Keratinocyte (primary cell): ENCODE results near the gene CCDC85B. TPM values are rescaled to one million over a fixed set of nuclear protein-coding genes. Genes with fewer than 3 reads are reported as not detected.

ENCODE experiments used
- DNase-seq: peaks from one replicate; pipeline ENCODE4 v3.0.0-alpha.2; 2011; ENCODE audit warnings: low read depth, missing footprints, low spot score
- FAIRE-seq: peaks from 2 replicates; lab custom pipeline; 2011; peaks lifted over from hg19 to GRCh38; lab: Jason Lieb, UNC
- H2AFZ ChIP-seq: 2 replicates; pipeline ENCODE4 v1.6.0; 2012; ENCODE audit warnings: low read length, control low read depth, inconsistent platforms; ENCODE audit not compliant: control insufficient read depth
- H3K27ac ChIP-seq: 2 replicates; pipeline ENCODE4 v1.5.1; 2011; ENCODE audit warnings: low read length; ENCODE audit not compliant: control insufficient read depth, insufficient read depth
- H3K27me3 ChIP-seq: 3 replicates; pipeline ENCODE4 v1.6.0; 2011; ENCODE audit warnings: low read length; ENCODE audit not compliant: control insufficient read depth, insufficient read depth; ENCODE audit errors: extremely low read depth
- H3K36me3 ChIP-seq, 2 experiments: 2 replicates in 1 of 2; 3 replicates in 1 of 2; pipeline ENCODE4 v1.5.1; 2011; ENCODE audit warnings: low read length in 2 of 2, mild to moderate bottlenecking in 1 of 2; ENCODE audit not compliant: control insufficient read depth in 2 of 2, insufficient read depth in 2 of 2; ENCODE audit errors: extremely low read depth in 1 of 2
- H3K4me1 ChIP-seq: 3 replicates; pipeline ENCODE4 v1.5.1; 2011; ENCODE audit warnings: low read length; ENCODE audit not compliant: control insufficient read depth, insufficient read depth; ENCODE audit errors: extremely low read depth
- H3K4me2 ChIP-seq: 3 replicates; pipeline ENCODE4 v1.6.0; 2011; ENCODE audit warnings: low read depth, low read length; ENCODE audit not compliant: control insufficient read depth, insufficient read depth; ENCODE audit errors: extremely low read depth
- H3K4me3 ChIP-seq, 3 experiments: fragments of 200-600 bp in 1 of 3; sonication (generic) in 1 of 3; 2 replicates in 2 of 3; 3 replicates in 1 of 3; pipeline ENCODE4 v1.5.1; 2011 to 2016; ENCODE audit warnings: low read length in 3 of 3, mild to moderate bottlenecking in 3 of 3, control low read depth in 2 of 3, inconsistent platforms in 1 of 3, low read depth in 1 of 3, mixed read lengths in 1 of 3, mixed run types in 1 of 3, moderate library complexity in 1 of 3; ENCODE audit not compliant: control insufficient read depth in 2 of 3, insufficient read depth in 2 of 3; ENCODE audit errors: extremely low read depth in 1 of 3
- H3K79me2 ChIP-seq: 2 replicates; pipeline ENCODE4 v1.6.0; 2012; ENCODE audit warnings: low read length; ENCODE audit not compliant: control insufficient read depth, insufficient read depth
- H3K9ac ChIP-seq: 3 replicates; pipeline ENCODE4 v1.6.0; 2011; ENCODE audit warnings: low read length; ENCODE audit not compliant: control insufficient read depth, insufficient read depth; ENCODE audit errors: extremely low read depth
- H3K9me1 ChIP-seq: 3 replicates; pipeline ENCODE4 v1.6.0; 2011; ENCODE audit warnings: low read length; ENCODE audit not compliant: control insufficient read depth, insufficient read depth; ENCODE audit errors: extremely low read depth
- H3K9me3 ChIP-seq: 2 replicates; pipeline ENCODE4 v1.5.1; 2012; ENCODE audit warnings: low read depth, low read length; ENCODE audit not compliant: control insufficient read depth
- H4K20me1 ChIP-seq: 3 replicates; pipeline ENCODE4 v1.6.0; 2011; ENCODE audit warnings: low read length; ENCODE audit not compliant: control insufficient read depth, insufficient read depth; ENCODE audit errors: extremely low read depth
- EZH2 ChIP-seq: IDR thresholded peaks from one replicate; pipeline ENCODE4 v1.6.1; 2012; ENCODE audit warnings: inconsistent platforms, mild to moderate bottlenecking, low read length, moderate library complexity
- dilution Hi-C: fragments of 300-500 bp; cut with MboI; formaldehyde crosslinking; loops from one replicate; pipeline ENCODE4 v1.7.0; 2020; ENCODE audit warnings: low sequenced_read_pairs; ENCODE audit not compliant: extremely low pct_ligation_motif_present
- polyA plus RNA-seq, 5 experiments: library from polyadenylated mRNA; depleted of rRNA in 3 of 5; stranded (reverse) in 3 of 5; stranded (forward) in 1 of 5; unstranded in 1 of 5; fragments of >200 nt; gene quantifications; 1 replicate in 1 of 5; 2 replicates in 3 of 5; 3 replicates in 1 of 5; pipeline versions ENCODE4 v1.2.1 to v1.2.3, GENCODE V29; 2011 to 2012; ENCODE audit warnings: missing spikeins in 2 of 5, low read depth in 1 of 5, low replicate concordance in 1 of 5
- TF ChIP-seq, protein P1 (sequence below), 3 experiments: IDR thresholded peaks in 1 of 3; conservative IDR thresholded peaks in 1 of 3; optimal IDR thresholded peaks in 1 of 3; 2 replicates in 2 of 3; 3 replicates in 1 of 3; pipeline versions ENCODE3 to v1.5.1; 2011; ENCODE audit warnings: low read length in 3 of 3, mild to moderate bottlenecking in 3 of 3, moderate library complexity in 2 of 3, control low read depth in 1 of 3, inconsistent platforms in 1 of 3; ENCODE audit not compliant: insufficient read depth in 2 of 3; ENCODE audit errors: extremely low read depth in 1 of 3

CCDC85B gene
- polyA plus RNA-seq, 1 donor (not counting 4 experiments of a cell fraction or from before 2014, with no cell fraction given) = 4.1 TPM

DNA sequence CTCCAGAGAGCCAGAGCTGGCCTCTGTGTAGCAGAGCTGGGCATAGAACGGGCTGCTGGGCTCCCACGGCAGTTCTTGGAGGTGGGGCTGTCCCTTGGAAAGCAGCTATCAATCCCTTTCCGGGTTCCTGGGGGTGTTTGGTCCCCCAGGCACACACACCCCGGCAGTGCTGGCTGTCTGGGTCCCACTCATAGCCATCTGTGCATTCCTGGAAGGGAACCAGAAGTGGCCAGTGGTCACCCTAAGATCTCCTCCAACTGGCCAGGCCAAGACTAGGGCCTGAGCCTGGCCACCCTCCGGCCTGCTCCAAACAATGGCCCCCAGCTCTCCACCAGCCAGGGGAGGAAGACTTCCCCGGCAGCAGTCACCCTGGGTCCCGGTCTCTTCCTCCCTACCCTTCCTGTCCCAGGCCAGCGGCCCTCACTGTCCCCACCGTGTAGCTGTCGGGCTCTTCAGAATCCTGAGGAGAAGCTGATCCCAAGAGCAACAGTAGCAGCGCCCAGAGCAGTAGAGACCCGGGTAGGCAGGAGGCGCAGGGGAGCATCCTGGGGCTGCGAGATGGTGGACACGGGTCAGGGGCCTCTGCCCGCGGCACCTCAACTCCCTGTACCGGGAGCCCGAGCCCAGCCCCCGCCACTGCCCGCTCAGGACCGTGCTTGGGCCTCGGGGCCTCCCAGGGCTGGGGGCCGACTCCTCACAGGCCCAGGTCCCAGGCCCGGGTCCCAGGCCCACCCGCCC, 18.5 kb upstream of the CCDC85B start:
- TF ChIP-seq EZH2 = no peak
- TF ChIP-seq, protein P1, sequence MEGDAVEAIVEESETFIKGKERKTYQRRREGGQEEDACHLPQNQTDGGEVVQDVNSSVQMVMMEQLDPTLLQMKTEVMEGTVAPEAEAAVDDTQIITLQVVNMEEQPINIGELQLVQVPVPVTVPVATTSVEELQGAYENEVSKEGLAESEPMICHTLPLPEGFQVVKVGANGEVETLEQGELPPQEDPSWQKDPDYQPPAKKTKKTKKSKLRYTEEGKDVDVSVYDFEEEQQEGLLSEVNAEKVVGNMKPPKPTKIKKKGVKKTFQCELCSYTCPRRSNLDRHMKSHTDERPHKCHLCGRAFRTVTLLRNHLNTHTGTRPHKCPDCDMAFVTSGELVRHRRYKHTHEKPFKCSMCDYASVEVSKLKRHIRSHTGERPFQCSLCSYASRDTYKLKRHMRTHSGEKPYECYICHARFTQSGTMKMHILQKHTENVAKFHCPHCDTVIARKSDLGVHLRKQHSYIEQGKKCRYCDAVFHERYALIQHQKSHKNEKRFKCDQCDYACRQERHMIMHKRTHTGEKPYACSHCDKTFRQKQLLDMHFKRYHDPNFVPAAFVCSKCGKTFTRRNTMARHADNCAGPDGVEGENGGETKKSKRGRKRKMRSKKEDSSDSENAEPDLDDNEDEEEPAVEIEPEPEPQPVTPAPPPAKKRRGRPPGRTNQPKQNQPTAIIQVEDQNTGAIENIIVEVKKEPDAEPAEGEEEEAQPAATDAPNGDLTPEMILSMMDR (optimal IDR thresholded peaks at IDR 0.05 in 1 of 3, IDR thresholded peaks at IDR 0.05 in 1 of 3, conservative IDR thresholded peaks at IDR 0.05 in 1 of 3; ENCODE audit: extremely low read depth in 1 of 3, insufficient read depth in 2 of 3, low read length in 3 of 3) = no peak
- FAIRE-seq = no peak
- Histone ChIP-seq H3K27me3 (no peaks in the 10 kb centered on the region), H3K36me3 (peaks cover 2 to 7% of the 10 kb centered on the region in 2 experiments), H3K4me2 (no peak overlapping the region), H3K9me3 (no peaks in the 10 kb centered on the region), H3K79me2 (no peaks in the 10 kb centered on the region), H3K9ac (no peak overlapping the region), H3K27ac (no peak overlapping the region), H2AFZ (no peak overlapping the region), H4K20me1 (no peaks in the 10 kb centered on the region), H3K4me3 (no peak overlapping the region), H3K4me1 (no peaks in the 10 kb centered on the region), H3K9me1 (no peaks in the 10 kb centered on the region)
- no peak for DNase-seq
- dilution Hi-C loops = no loop called here

DNA sequence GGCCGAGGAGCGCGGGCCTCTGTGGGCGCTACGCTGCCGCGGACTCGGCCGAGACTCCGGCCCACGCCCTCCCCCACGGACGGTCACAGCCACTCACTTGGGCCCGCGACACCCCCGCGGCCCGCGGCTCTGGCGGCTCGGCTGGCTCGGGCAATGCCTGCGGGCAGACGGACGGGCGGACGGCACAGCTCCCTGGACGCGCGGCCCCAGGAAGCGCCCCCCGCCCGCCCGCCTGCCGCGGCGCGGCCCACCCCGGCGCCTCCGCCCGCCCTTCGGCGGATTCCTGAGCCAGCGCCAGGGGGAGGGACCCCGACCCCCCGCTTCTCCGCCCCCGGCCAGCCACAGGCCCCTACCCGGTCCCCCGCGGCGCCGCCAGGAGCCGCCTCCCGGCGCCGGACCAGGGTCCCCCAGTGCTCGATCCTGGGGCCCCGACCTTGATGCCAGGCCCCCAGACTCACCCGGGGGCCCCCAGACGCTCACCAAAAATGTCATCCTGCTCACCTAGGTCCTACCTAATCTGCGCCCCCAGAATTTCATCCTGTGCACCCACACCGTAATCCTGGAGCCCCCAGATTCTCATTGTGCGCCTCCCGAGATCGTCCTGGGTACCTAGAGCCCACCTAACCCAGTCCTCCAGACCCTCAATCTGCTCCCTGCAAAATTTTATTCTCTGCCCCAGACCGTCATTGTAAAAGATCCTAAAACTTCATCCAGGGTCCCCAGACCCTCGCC, 17.7 kb upstream of the CCDC85B start, which contains the start of gene EFEMP2:
Gene EFEMP2 (minus strand): TSS at position 215 of the 732 bp plus-strand sequence. CDS start 446 bp downstream, outside the sequence.
- Histone ChIP-seq H3K4me3 (peak within 1 kb of the TSS; percentile 46 to 66 (median 66)), H4K20me1 (no peaks in the 10 kb centered on the region), H2AFZ (peak within 1 kb of the TSS; percentile 84), H3K27me3 (no peaks in the 10 kb centered on the region), H3K4me2 (peak within 1 kb of the TSS; percentile 89), H3K9ac (peak within 1 kb of the TSS; percentile 72), H3K9me1 (no peaks in the 10 kb centered on the region), H3K4me1 (no peaks in the 10 kb centered on the region), H3K79me2 (no peaks in the 10 kb centered on the region), H3K36me3 (peaks cover 0 to 7% of the 10 kb centered on the region in 2 experiments), H3K27ac (peak within 1 kb of the TSS; percentile 36), H3K9me3 (no peaks in the 10 kb centered on the region)
- DNase-seq (no peak), FAIRE-seq (no peak)
- dilution Hi-C loops = no loop called here
- TF ChIP-seq, protein P1 (optimal IDR thresholded peaks at IDR 0.05 in 1 of 3, IDR thresholded peaks at IDR 0.05 in 1 of 3, conservative IDR thresholded peaks at IDR 0.05 in 1 of 3; ENCODE audit: extremely low read depth in 1 of 3, insufficient read depth in 2 of 3, low read length in 3 of 3) = no peak
- TF ChIP-seq EZH2 = no peak
